Amniotic stem cell (primary cell): ENCODE data around the gene STYK1.
A peak's percentile ranks its signal among the peaks of the same experiment; 100 is the strongest.
"Not testable (repeated sequence)": the region's sequence is repeated elsewhere in the genome, so short reads cannot be mapped to it uniquely, and the experiment has no call there.

ENCODE experiments used
- DNase-seq: peaks from one replicate; lab custom pipeline; 2025; lab: John Stamatoyannopoulos, UW

Gene STYK1

GRCh38 chr12:10688042-10688441 lies 14.2 kb upstream of the STYK1 start:
- no peak for DNase-seq

- no peak for DNase-seq
These were observed 1.5 kb downstream of the STYK1 start for GRCh38 chr12:10672231-10672868.

GRCh38 chr12:10669533-10669932 lies 4.3 kb downstream of the STYK1 start:
- no peak for DNase-seq

DNA sequence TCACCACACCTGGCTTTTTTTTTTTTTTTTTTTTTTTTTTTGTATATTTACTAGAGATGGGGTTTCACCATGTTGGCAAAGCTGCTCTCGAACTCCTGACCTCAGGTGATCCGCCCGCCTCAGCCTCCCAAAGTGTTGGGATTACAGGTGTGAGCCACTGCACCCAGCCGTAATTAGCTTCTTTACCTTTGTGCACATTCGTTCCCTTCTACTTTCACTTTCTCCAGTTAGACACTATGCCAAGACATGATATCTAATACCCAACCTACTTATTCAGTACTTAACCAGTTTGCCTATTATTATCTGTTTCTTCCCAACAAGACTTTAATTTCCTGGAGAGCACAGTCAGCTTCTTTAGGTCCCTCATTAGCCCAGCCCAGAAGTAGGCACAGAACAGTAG lies 5.3 kb downstream of the STYK1 start:
- DNase-seq, result no peak

GRCh38 chr12:10667581-10667980 lies 6.3 kb downstream of the STYK1 start:
- DNase-seq, result no peak

- no peak for DNase-seq
These were observed 9.4 kb downstream of the STYK1 start for GRCh38 chr12:10664499-10664898.

DNA sequence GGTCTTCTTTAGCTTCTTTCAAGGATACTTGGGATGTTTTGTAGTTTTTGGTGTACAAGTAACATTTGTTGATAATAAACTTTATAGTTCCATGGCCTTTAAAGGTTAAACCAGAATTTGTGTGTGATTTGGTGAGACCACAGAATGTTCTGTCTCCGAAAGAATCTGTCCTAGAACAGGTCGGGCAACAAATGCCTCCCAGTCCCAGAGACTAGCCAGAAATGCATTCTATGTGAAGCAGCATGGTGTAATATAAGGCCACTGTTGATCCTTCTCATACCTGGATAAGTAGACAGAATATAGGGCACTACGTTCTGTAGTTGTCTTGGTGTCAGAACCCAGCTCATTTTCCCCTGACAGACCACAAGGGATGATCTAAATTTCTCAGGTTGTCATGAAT lies 10.0 kb downstream of the STYK1 start:
- DNase-seq, result no peak

DNA sequence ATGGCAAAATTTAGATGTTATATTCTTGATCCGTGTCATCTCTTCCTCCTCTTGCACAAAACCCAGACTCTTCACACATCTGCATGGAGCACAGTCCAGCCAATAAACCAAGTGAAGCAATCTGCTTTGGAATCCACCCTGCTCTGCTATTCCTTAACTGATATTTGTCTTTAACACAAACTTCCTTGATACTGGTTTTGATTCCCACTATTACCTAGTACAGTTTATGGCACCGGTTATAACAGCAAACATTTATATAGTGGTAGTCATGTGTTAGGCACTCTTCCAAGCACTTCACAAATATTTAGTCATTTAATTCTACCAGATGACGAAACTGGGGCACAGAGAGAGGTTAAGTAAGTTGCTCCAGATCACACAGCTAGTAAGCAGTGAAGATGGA lies 12.5 kb downstream of the STYK1 start:
- no peak for DNase-seq

- DNase-seq, result no peak
These were observed 19.8 kb downstream of the STYK1 start for GRCh38 chr12:10654003-10654402.

DNA sequence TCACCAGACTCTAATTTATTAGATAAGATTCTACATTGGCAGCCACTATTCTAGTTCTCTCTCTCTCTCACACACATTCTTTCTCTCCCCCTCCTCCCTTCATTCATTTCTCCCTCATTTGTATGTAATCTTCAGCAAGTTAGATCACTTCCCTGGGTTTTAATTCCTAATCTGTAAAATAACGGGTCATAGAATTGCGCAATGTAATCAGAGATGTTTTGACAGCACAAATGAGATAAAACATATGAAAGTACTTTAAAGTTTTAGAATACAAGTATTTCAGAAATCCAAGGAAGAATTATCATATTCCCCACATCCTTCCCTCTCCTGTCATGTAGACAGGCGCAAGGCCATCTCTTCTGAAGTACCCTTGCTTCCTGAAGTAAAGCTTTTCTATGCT lies 21.7 kb downstream of the STYK1 start:
- no peak for DNase-seq

- not testable (repeated sequence) for DNase-seq
These were observed 27.3 kb downstream of the STYK1 start for GRCh38 chr12:10646576-10646975.

- no peak for DNase-seq
These were observed 27.9 kb downstream of the STYK1 start for GRCh38 chr12:10645910-10646309.

- DNase-seq, result peak; percentile 26
These were observed 31.9 kb downstream of the STYK1 start for GRCh38 chr12:10641735-10642500.

GRCh38 chr12:10638728-10639127 lies 35.1 kb downstream of the STYK1 start:
- no peak for DNase-seq

DNA sequence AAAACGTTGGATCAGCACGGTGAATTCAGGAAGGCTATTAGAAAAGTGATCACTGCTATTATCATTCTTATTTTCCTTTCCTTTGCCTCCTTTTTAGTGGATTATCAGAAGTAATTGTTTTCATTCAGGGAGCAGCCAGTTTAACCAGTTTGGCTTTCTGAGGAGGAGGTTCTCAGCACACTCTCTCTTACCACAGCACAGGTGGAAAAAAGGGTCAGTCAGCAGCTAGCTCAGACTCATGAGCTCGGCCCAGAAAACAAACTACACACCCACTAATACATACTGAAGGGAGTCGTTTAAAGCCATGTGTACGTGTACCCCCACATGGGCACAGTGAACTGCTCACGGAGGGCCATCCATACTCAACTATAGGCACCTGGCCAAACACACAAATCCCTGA lies 37.2 kb downstream of the STYK1 start:
- no peak for DNase-seq

- no peak for DNase-seq
These were observed 37.7 kb downstream of the STYK1 start for GRCh38 chr12:10636124-10636523.

- no peak for DNase-seq
These were observed 38.5 kb downstream of the STYK1 start for GRCh38 chr12:10635306-10635705.

GRCh38 chr12:10634427-10634826 lies 39.4 kb downstream of the STYK1 start:
- peak; percentile 29 for DNase-seq

GRCh38 chr12:10633541-10633940 lies 40.3 kb downstream of the STYK1 start:
- no peak for DNase-seq

- DNase-seq, result no peak
These were observed 41.6 kb downstream of the STYK1 start for GRCh38 chr12:10632226-10632625.

DNA sequence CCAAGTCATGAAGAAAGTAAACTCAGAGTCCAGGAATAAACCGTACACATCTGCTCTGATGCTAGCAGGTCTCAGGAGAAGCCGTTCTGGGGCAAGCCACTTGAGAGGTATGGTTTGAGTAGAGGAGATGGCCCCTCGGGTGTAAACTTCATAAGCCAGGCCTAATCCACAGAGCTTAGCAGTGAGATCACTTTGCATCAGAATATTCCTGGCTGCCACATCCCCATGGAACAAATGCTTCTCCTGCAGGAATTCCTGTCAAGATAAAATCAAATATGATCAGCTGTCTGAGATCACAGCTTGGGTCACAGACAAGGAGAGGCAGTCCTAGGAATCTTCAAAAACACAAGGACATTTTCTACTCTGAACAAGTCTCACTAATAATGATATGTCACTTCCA lies 49.2 kb downstream of the STYK1 start:
- no peak for DNase-seq

DNA sequence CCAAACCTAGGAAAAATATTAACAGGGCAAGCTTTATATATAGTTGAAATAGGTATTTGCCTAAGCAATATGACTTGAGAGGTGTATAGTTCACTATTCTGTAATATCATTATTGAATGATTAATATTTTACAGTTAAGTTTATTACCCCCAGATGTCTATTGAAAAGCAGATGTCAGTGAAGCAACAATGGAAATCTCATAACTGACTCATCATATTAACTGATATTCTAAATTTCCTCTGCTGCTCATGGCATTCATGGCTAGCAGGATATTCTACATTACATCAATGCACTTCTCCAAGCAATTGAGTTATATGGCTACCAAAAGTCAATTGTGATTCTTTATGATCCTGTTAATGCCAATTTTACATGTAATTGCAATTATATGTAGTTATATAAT lies 50.7 kb downstream of the STYK1 start:
- no peak for DNase-seq

GRCh38 chr12:10621278-10621677 lies 52.6 kb downstream of the STYK1 start:
- no peak for DNase-seq
